HG02973 (cell line): ENCODE measurements around the gene CEP20.
A peak's percentile ranks its signal among the peaks of the same experiment; 100 is the strongest.
"Not testable (repeated sequence)": the region's sequence is repeated elsewhere in the genome, so short reads cannot be mapped to it uniquely, and the experiment has no call there.

Experiments
- ATAC-seq: cut with Tn5 transposase; IDR thresholded peaks from one replicate; pipeline ENCODE4 v1.9.1; 2021; ENCODE audit warnings: moderate library complexity; ENCODE audit not compliant: unreplicated experiment

Gene CEP20, protein sequence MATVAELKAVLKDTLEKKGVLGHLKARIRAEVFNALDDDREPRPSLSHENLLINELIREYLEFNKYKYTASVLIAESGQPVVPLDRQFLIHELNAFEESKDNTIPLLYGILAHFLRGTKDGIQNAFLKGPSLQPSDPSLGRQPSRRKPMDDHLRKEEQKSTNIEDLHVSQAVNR

DNA sequence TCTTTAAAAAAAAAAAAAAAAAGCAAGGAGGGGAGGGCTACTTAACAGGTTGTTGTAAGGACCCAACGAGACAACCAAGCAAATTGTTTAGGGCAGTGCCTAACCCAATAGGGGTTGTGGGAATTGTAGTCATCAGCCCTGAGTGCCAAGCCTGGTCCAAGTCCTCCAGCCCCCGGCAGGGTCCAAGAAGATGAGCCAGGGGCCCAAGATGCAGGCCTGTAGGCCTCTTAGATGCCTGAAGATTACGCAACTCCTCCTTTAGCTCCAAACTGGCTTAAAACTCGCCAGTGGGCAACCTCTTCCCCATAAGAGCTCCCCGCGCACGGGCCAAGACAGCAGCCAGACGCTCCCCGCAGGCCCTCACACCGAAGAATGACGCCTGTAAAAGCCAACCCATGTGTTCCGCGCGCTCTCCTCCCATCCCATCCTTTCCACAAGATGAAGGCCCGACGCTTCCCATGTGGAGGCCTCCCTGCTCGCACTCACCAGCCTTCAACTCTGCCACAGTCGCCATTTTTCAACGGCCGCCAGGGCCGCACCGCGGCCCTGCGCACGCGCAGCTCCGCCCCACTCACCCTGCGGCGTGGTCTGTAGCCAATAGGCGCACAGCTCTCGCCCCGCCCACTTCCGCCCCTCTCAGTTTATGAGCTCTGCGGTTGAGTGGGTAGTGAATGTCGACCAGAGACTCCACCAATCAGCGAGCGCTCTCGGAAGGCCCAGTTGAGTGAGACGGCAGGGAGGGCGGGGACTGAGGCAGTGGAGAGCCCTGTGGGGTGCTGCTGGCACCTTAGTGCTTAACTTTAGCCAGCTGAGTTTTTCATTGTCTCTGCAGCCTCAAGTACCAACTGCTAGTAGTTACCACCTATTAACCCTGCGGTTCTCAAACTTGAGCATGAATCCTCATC is at the start of gene CEP20:
Gene CEP20 (minus strand): TSS at position 532 of the 905 bp plus-strand sequence. CDS start 18 bp downstream, at position 514.
- ATAC-seq = peak; percentile 93

GRCh38 chr16:15936809-15937208 is 48.4 kb upstream of the CEP20 start:
- ATAC-seq = not testable (repeated sequence)

DNA sequence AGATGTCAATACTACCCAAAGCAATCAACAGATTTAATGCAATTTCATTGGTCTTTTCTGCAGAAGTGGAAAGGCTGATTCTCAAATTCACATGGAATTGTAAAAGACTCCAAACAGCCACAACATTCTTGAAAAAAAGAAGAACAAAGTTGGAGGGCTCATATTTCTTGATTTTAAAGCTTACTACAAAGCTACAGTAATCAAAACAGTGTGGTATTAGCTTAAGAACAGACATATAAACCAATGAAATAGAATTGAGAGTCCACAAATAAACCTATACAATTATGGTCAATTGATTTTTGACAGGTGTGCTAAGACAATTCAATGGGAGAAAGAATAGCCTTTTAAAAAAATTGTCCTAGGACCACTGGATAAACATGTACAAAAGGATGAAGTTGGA is 46.6 kb upstream of the CEP20 start:
- no peak for ATAC-seq

DNA sequence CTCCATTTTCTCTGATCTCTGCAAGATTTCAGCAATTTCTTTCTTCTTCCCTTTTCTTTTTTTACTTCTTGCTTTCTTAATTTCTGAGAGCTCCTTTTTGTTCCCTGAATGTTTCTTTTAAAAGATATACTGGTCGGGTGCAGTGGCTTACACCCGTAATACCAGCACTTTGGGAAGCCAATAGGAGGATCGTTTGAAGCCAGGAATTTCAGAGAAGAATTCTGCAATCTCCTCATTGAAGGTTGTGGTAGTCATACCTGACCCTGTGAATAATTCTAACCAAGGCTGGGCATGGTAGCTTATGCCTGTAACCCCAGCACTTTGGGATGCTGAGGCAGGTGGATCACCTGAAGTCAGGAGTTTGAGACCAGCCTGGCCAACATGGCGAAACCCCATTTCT is 45.4 kb upstream of the CEP20 start:
- ATAC-seq = no peak

DNA sequence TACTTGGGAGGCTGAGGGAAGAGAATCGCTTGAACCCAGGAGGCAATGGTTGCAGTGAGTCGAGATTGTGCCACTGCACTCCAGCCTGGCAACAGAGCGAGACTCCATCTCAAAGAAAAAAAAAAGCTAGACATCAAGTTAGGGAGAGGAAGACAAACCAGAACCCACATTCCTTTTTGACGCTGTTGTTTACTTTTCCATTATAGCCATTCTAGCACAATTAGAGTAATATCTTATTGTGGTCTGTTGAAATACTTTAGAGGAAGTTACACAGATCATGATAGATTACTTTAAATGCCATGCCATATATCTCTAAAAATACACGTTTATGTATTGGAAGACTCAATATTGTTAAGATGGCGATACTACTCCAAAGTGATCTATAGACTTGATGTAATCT is 44.5 kb upstream of the CEP20 start:
- no peak for ATAC-seq

DNA sequence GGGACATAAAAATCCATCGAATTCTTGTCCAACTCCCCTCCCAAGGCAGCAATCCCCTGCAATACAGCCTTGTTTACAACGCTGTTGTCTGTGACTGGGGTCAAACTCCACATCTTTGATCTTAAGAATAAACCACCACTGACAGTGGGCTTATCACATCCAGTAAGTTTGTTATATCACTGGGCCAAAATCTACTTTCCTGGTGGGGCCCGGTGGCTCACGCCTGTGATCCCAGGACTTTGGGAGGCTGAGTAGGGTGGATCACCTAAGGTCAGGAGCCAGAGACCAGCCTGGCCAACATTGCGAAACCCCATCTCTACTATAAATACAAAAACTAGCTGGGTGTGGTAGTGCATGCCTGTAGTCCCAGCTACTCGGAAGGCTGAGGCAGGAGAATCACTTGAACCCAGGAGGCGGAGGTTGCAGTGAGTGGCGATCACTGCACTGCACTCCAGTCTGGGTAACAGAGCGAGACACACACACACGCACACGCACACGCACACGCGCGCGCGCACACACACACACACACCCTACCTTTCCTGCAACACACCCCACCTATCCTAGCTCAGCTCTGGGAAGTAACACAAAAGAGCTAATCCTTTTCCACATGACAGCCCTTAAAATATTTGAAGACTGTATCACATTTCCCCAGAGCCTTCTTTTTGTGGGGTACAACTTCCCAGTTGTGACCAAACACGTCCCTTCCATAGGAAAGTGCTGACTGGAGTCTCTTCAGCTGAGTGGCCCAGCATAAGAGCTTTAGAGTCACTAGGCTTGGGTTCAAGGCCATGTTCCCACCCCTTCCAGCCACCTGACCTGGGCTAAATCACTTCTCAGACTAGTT is 40.1 kb upstream of the CEP20 start:
- no peak for ATAC-seq

DNA sequence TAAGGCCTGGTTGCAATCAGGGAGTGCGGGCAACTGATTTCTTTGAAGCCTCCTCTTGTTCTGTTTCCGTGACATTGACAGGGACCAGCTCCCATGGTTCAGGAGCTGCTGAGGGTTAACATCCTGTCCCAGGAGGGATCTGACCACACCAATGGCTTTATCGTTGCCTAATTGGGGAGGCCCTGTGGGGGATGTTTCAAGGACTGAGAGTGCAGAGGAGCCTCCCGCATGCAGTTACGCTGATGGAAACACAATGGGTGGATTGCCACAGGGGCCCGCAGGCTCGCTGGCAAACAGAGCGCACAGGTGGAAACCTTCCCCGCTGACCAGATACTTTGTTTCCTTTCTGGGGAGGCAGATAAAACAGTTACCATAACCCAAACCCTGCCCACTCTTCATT is 37.2 kb upstream of the CEP20 start:
- ATAC-seq = no peak

- no peak for ATAC-seq
These were observed 36.6 kb upstream of the CEP20 start for GRCh38 chr16:15924996-15925395.

DNA sequence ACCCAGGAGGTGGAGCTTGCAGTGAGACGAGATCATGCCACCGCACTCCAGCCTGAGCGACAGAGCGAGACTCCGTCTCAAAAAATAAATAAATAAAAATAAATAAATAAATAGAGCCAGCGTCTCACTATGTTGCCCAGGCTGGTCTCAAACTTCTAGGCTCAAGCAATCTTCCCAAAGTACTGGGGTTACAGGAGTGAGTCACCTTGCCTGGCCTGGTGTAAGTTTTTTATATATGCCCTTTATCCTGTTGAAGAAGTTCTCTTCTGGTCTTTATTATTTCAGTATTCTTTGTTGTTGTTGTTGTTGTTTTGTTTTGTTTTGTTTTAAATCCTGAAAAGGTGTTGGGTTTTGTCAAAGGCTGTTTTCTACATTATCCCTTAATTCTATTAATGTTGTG is 30.9 kb upstream of the CEP20 start:
- ATAC-seq = no peak

DNA sequence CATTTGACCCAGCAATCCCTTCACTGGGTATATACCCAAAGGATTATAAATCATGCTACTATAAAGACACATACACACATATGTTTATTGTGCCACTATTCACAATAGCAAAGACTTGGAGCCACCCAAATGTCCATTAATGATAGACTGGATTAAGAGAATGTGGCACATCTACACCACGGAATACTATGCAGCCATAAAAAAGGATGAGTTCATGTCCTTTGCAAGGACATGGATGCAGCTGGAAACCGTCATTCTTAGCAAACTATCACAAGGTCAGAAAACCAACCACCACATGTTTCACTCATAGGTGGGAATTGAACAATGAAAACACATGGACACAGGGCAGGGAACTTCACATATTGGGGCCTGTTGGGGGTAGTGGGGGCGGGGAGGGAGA is 29.9 kb upstream of the CEP20 start:
- not testable (repeated sequence) for ATAC-seq

- ATAC-seq = no peak
These were observed 27.9 kb upstream of the CEP20 start for GRCh38 chr16:15916323-15916722.

- no peak for ATAC-seq
These were observed 27.2 kb upstream of the CEP20 start for GRCh38 chr16:15915555-15916081.

DNA sequence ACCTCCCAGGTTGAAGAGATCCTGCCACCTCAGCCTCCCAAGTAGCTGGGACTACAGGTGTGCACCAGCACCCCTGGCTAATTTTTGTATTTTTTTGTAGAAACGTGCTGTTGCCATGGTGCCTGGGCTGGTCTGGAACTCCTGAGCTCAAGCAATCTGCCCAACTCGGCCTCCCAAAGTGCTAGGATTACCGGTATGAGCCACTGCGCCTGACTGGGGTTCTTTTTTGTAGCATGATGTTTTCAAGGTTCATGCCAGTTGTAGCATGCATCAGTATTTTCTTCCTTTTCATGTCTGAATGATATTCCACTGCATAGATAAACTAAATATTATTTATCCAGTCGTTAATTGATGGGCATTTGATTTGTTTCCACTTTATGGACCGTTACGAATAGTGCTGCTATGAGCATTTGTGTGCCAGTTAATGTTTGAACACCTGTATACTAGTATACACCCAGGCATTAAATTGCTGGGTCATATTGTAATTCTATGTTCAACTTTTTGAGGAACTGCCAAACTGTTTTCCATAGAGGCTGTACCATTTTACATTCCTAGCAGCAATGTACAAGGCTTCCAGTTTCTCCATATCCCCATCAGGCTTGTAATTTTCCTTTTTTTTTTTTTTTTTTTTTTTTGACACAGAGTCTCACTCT is 24.8 kb upstream of the CEP20 start:
- no peak for ATAC-seq

DNA sequence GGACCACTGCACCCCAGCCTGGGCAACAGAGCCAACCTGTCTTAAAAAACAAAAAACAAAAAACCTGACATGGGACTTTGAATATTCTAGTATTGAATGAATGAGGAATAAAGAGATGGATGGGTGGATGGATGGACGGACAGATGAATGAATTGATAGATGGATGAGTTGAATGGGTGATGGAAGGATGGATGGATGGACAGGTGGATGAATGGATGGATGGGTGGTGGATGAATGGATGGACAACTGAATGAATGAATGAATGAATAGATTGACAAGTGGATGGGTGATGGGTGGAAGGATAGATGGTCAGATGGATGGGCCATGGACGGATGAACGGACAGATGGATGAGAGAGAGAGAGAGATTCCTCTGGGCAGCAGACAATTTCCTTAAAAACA is 22.8 kb upstream of the CEP20 start:
- ATAC-seq = no peak

DNA sequence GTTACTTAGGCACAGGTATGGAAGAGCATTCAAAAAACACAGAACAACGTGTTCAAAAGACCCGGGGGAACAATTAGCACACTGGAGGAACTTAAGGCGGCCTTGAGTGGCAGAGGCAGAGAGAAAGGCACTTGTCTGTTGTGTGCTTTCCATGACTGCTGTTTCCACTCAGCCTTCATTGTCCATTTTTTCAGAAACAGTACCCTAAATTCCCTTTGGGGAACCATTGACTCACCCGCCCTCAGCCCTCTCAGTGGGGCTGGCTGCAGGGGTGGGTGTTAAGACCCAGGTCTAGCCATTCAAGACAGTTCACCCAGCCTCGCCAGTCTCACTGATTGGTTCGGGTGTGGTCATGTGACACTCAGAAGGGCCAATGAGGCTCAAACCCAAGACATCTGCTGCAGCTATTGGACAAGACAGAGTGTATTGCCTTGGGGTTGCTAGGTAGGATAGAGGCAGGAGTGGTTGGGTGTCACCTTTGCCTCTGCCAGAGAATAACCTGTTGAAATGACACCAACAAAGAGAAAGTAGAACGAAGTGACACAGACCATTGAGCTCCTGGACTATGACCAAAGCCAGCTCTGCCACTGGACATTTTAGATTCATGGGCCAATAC is 19.6 kb upstream of the CEP20 start:
- ATAC-seq = peak; percentile 99

DNA sequence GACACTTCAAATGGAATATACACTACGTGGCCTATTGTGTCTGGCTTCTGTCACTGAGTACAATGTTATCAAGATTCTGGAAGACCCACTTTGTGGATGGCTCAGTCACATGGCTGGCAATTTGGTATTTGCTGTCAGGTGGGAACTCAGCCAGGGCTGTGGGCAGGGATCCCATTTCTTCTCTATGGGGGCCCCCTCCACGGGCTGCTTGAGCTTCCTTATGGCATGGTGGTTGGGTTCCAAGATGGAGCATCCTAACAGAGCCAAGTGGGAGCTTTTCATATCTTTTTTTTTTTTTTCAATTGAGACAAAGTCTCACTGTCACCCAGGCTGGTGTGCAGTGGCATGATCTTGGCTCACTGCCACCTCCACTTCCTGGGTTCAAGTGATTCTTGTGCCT is 18.0 kb upstream of the CEP20 start:
- ATAC-seq = no peak

DNA sequence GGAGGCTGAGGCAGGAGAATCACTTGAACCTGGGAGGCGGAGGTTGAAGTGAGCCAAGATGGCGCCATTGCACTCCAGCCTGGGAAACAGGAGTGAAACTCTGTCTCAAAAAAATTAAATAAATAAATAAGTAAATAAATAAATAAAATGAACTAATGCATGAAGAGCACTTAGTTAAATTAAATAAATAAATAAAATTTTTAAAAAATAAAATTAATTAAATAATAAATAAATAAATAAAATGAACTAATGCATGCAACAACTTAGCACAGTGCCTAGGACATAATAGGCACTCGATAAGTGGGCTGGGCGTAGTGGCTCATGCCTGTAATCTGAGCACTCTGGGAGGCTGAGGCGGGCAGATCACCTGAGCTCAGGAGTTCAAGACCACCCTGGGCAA is 15.6 kb upstream of the CEP20 start:
- no peak for ATAC-seq

DNA sequence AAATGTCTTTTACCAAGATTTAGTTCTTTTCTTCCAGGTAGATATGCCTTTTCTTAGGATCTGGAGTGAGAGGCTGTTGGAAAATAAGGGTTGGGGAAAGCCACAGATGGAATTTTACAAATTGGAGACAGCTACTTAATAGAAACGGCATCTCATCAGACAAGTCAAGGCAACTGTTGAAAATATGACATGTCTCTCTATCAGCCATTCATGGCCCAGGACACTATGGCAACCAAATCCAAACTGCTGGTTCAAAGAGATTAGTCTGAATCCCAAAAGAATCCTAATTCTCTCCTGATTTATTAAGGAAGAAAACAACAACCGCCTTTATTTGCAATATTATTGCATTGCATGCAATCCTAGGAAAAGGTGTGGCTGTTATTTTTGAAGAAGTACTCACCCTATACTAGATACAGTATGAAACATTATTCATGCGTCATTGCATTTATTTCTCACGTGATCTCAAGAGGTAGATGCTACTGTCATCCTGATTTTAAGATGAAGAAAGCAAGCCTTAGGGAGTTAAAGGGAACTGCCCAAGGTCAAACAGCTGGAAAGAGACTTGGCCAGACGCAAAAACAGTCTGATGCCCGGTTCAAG is 12.6 kb upstream of the CEP20 start:
- no peak for ATAC-seq

DNA sequence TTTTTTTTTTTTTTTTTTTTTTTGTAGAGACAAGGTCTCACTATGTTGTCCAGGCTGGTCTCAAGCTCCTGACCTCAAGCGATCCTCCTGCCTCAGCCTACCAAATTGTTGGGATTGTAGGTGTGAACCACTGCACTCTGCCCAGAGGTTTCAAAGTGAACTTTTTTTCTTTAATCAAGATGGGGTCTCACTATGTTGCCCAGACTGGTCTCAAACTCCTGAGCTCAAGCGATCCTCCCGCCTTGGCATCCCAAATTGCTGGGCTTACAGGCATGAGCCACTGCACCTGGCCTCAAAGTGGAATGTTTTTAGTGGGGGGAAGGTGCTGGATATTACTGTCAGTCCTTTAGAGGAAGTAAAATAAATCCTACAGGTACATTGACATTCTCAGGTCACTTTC is 12.0 kb upstream of the CEP20 start:
- ATAC-seq = no peak

DNA sequence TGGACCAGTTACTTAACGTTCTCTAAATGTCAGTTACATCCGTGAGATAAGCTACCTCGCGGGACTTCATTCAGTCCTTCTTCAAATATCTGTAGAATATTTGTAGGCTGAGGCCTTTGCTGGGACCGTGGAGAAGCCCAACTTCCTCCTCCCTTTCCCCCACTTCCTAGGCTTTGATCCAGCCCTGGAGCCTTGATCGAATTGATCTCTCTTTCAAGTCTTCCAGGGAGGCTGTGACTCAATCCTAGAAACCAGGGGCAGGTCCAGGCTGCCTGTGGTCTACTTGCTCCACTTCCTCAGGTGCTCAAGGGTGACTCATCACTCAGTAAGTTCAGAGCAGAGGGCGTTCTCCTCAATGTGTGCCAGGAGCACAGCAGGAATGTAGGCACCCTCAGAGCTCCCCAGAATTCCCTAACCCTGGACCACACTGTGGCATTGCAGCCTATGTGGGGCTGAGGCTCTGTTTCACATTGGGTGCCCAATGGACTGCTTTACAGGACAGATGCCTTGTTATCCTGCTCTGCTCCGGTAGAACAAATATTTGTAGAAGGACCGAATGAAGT is 11.2 kb upstream of the CEP20 start:
- peak; percentile 63 for ATAC-seq
